Measurements from ENCODE around the gene RPL3.

RPL3 gene

DNA sequence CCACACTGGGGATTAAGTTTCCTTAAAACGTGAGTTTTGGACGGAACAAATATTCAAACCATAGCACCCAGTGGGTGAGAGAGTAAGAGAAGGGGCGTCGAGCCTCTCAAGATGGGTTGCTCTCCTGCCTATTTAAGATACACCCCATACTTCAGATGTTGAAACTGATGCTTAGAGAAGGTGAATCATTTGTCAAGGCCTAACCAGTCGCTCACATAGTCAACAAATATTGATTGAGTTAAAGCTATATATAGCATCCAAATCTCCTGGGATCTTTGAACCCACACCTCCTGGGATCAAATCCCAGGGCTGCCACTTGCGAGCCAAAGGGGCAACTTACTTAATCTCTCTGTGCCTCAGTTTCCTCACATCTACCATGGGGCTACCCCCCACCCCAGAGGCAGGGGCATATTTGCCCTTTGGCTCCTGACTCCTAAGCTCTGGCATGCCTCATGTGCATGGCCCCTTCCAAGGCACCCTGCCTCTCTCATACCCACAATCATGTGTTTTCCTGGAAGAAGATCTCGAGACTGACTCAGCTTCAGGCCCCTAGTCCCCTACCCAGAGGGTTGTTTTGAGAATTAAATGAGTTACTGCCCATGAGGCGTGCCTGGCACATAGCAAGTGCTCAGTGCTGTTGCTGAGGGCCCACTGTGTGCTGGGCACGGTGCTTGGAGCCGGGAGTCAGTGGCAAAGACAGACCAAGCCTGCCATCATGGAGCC lies 55.6 kb downstream of the RPL3 start:
- no peak for DNase-seq (ENCODE audit: low read depth)
- in situ Hi-C loops (cut with HindIII; ENCODE audit: low sequenced_read_pairs): no loop called here
- TF ChIP-seq, protein P1, sequence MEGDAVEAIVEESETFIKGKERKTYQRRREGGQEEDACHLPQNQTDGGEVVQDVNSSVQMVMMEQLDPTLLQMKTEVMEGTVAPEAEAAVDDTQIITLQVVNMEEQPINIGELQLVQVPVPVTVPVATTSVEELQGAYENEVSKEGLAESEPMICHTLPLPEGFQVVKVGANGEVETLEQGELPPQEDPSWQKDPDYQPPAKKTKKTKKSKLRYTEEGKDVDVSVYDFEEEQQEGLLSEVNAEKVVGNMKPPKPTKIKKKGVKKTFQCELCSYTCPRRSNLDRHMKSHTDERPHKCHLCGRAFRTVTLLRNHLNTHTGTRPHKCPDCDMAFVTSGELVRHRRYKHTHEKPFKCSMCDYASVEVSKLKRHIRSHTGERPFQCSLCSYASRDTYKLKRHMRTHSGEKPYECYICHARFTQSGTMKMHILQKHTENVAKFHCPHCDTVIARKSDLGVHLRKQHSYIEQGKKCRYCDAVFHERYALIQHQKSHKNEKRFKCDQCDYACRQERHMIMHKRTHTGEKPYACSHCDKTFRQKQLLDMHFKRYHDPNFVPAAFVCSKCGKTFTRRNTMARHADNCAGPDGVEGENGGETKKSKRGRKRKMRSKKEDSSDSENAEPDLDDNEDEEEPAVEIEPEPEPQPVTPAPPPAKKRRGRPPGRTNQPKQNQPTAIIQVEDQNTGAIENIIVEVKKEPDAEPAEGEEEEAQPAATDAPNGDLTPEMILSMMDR (IDR thresholded peaks at IDR 0.05; ENCODE audit: low read depth, low read length, missing control alignments): no peak
- no peak overlapping the region for H3K4me3 ChIP-seq (ENCODE audit: low read depth, low read length)

All from astrocyte of the cerebellum (primary cell).